HG02610 (cell line): ENCODE data around the gene AGFG2.
A peak's percentile ranks its signal among the peaks of the same experiment; 100 is the strongest.
"Not testable (repeated sequence)": the region's sequence is repeated elsewhere in the genome, so short reads cannot be mapped to it uniquely, and the experiment has no call there.

Experiments used
- ATAC-seq: cut with Tn5 transposase; IDR thresholded peaks from one replicate; pipeline ENCODE4 v1.9.1; 2021; ENCODE audit warnings: mild to moderate bottlenecking, moderate library complexity; ENCODE audit not compliant: unreplicated experiment

The AGFG2 gene

DNA sequence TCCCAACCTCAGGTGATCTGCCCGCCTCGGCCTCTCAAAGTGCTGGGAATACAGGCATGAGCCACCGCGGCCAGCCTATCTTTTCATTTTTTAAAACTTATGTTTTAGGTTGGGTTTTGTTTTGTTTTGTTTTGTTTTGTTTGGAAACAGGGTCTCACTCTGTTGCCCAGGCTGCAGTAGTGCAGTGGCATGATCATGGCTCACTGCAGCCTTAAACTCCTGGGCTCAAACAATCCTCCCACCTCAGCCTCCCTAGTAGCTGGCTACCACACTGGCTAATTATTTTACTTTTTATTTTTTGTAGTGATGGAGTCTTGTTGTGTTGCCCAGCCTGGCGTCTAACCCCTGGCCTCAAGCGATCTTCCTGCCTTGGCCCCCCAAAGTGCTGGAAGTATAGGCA is 19.4 kb upstream of the AGFG2 start:
- no peak for ATAC-seq

DNA sequence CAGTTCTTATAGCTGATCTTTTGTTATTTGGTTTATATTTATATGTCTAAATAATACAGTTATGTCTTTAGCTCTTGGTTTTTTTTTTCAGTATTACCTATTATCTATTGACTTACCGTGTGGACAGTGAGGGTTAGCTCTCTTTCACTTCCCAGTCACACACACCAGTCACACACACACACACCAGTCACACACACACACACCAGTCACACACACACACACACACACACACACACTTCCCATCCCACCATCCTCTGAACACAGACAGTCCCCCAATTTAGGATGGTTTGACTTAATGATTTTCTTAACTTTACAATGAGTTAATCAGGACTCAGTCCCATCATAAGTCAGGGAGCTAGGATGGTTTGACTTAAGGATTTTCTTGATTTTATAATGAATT is 18.9 kb upstream of the AGFG2 start:
- ATAC-seq, result no peak

DNA sequence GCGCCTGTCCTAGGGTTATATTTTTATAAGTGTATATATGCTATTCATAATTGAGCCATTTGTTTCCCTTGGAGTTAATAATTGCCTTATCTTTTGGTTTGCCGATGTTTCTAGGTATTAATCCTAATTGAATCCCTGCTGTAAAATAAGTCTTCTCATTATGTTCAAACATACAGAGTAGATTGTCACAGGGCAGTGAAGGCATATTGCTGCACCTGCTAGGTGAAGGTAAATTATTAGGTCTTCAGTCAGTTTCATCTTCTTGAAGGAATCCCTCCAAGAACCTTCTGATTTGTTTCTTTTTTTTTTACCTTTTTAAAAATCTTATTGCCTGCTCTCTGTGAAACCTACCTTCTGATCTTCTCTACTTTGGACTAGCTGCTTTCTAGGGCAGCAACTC is 17.9 kb upstream of the AGFG2 start:
- ATAC-seq, result no peak

DNA sequence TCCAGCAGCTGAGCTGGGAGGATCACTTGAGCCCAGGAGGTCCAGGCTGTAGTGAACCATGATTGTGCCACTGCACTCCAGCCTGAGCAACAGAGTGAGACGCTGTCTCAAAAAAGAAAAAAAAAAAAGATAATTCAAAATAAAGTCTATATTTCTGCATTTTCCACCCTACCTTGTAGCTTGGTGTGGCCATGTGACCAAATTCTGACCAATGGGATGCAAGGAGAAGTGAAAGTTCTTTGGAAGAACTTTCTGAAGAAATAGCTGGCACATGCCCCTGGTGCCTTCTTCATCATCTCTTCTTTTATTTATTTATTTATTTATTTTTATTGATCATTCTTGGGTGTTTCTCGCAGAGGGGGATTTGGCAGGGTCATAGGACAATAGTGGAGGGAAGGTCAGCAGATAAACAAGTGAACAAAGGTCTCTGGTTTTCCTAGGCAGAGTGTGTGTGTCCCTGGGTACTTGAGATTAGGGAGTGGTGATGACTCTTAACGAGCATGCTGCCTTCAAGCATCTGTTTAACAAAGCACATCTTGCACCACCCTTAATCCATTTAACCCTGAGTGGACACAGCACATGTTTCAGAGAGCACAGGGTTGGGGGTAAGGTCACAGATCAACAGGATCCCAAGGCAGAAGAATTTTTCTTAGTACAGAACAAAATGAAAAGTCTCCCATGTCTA is 17.0 kb upstream of the AGFG2 start:
- ATAC-seq, result not testable (repeated sequence)

DNA sequence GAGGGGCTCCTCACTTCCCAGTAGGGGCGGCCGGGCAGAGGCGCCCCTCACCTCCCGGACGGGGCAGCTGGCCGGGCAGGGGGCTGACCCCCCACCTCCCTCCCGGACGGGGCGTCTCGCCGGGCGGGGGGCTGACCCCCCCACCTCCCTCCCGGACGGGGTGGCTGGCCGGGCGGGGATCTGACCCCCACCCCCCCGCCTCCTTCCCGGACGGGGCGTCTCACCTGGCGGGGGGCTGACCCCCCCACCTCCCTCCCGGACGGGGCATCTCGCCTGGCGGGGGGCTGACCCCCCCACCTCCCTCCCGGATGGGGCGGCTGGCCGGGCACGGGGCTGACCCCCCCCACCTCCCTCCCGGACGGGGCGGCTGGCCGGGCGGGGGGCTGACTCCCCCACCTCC is 15.8 kb upstream of the AGFG2 start:
- not testable (repeated sequence) for ATAC-seq

DNA sequence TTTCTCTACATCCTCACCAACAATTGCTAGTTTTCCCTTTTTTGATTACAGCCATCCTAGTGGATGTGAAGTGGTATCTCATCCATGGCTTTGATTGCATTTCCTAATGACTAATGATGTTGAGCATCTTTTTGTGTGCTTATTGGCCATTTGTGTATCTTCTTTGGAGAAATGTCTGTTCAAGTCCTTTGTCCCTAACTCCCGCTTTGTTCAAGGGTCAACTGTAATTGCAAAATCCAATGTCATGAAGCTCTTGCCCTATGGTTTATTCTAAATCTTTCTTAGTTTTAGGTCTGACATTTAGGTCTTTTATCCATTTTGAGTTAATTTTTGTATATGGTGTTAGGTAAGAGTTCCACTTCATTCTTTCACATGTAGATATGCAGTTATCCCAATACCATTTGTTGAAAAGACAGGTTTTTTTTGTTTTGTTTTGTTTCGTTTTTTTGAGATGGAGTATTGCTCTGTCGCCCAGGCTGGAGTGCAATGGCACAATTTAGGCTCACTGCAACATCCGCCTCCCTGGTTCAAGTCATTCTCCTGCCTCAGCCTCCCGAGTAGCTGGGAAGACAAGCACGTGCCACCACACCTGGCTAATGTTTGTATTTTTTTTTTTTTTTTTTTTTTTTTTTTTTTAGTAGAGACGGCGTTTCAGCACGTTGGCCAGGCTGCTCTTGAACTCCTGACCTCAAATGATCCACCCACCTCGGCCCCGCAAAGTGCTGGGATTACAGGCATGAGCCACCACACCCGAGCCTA is 10.7 kb upstream of the AGFG2 start:
- ATAC-seq, result not testable (repeated sequence)

DNA sequence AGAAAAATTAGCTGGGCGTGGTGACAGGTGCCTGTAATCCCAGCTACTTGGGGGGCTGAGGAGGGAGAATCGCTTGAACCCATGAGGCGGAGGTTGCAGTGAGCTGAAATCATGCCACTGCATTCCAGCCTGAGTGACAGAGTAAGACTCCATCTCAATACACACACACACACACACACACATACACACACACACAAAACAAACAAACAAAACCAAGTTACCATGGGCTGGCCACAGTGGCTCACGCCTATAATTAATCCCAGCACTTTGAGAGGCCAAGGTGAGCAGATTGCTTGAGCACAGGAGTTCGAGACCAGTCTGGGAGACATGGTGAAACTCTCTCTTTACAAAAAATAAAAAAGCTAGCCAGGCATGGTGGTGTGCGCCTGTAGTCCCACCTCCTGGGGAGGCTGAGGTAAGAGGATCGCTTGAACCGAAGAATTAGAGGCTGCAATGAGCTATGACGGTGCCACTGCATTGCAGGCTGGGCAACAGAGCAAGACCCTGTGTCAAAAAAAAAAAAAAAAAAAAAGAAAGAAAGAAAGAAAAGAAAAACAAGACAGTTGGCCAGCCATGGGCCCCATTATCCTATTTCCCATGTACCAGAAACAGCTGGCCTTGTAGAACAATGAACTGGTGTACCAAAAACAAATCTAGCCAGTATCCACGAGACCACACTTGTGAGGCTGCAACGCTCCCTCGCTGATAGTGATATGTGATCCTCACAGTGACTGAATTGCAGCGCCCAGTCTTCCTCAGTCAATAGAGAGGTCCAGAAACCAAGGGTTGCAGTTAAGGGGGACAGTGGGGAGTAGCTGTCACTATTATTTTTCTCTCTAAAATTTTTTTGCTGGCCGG is 6.6 kb upstream of the AGFG2 start:
- ATAC-seq, result no peak

DNA sequence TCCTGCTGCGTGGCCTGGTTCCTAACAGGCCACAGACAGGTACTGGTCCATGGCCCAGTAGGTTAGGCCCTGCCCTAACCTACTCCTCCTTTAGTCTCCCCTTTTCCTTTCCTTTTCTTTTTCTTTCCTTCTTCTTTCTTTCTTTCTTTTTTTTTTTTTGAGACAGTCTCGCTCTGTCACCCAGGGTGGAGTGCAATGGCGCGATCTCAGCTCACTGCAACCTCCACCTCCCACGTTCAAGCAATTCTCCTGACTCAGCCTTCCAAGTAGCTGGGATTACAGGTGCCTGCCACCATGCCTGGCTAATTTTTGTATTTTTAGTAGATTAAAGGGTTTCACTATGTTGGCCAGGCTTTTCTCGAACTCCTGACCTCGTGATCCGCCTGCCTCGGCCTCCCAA is 3.0 kb upstream of the AGFG2 start:
- not testable (repeated sequence) for ATAC-seq

DNA sequence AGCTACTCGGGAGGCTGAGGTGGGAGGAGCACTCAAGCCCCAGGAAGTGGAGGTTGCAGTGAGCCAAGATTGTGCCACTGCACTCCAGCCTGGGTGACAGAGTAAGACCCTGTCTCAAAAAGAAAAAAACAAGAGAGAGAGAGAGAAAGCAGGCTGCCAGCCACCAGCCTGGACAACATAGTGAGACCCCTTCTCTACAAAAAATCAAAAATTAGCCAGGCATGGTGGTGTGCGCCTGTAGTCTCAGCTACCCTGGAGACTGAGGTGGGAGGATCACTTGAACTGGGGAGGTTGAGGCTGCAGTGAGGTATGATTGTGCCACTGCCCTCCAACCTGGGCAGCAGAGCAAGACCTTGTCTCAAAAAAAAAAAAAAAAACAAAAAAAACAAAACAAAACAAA is 2.3 kb upstream of the AGFG2 start:
- not testable (repeated sequence) for ATAC-seq

DNA sequence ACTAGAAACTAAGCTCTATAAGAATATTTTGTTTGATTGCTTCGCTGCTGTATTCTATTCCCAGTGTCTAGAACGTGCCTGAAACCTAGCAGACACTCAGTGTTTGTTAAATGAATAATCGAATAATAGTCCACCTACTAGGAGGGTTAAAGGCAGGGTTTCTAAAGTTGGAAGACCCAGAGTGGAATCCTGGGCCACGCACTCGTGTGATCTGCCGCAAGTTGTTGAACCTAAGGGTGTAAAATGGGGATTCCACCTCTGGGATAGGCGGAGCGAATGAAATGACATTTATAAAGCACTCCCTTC is 702 bp upstream of the AGFG2 start:
- no peak for ATAC-seq

DNA sequence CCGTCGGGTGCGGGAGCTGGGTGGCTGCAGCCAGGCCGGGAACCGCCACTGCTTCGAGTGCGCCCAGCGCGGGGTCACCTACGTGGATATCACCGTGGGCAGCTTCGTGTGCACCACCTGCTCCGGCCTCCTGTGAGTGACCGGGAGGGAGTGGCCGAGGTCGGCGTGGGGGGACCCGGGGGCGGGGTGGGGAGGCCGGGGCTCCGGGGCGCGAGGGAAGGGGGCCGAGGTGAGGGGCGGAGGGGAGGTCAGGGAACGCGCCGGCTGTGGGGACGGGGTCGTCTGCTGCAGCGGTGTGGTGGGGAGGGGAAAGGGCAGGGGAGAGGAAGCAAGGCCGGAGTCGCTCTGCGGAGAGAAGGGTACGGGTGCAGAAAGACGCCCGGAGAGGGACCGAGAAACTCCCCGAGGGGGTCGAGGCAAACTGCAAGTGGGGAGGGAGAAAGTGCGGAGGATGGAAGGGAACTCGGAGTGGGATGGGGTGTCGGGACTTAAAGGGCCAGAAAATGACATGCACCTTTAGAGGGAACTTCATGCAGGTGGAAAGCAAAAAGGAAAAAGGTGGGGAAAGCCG is 518 bp downstream of the AGFG2 start:
- no peak for ATAC-seq

DNA sequence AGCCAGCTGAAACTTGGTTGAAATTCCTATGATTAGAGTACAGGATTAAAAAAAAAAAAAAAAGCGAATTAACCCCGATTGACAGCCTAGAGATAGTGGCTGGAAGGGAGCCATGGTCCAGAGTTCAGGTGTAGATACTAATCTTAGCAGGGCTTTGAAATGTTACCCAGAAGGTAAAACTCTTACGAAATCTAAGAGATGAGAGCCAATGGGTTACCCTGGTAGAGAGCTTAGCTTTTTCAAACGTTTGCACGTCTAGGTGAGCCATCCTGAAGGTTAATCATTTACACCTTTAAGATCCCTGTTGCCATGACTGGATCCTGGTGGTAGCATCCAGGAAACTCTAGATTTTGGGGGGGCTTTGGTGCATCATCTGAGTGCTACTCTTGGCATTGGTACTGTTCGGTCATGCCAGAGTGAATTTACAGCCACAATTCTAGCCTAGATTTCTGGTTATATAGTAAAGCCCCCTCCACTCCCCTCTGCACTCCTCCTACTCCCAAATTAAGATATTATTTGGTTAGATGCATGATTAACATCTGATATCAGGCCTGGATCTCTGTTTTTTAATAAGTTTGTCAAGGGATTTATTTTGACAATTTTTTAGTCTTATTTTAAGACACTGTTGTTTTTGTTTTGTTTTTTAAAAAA is 1.2 kb downstream of the AGFG2 start:
- ATAC-seq, result no peak

DNA sequence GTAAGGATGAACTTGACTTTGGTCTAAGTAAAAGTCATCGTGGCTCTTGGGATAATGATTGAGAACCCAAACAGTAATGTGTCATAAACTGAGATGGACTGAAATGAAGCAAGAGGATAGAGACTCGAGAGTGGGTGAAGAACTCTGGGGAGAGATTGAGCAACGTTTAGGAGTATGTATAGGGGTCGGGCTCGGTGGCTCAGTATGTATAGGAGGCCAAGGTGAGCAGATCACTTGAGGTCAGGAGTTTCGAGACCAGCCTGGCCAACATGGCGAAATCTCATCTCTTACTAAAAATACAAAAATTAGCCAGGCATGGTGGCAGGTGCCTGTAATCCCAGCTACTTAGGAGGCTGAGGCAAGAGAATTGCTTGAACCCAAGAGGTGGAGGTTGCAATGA is 2.3 kb downstream of the AGFG2 start:
- ATAC-seq, result not testable (repeated sequence)

DNA sequence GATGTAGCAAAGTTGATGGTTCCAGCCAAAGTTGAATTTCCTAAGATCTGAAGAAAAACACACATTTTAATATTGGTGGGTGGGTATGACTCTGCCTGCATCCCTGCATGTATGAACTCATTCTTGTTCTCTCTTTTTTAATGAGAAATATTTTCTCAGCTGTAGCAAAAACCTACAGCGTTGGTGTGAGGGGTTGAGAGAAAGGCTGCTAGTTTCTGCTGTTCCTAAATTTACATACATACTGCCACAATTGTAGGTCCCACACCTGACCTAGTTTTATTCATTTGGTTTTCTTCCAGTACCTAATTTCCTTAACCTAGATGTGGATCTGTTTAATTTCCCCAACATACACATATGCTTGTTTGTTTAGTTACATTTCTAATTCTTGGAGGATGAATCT is 4.6 kb downstream of the AGFG2 start:
- no peak for ATAC-seq

DNA sequence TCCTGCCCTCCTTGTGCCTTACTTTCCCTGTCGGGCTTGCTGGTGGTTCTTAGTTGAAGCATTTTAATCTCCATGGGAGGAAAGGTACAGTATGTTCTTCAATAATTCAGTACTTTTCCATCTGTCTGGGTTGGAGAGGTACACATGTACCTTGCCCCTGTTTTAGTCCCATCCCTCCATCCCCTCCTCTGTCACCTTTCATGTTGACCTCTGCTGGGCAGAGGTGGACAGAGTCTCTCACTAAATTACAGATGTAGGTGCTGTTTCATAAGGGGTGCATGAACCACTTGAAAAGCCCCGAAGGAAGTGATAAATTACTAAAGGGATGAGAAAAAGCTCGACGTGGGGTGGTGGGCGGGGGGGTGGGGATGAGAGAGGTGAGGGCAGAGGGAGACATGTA is 5.4 kb downstream of the AGFG2 start:
- no peak for ATAC-seq

DNA sequence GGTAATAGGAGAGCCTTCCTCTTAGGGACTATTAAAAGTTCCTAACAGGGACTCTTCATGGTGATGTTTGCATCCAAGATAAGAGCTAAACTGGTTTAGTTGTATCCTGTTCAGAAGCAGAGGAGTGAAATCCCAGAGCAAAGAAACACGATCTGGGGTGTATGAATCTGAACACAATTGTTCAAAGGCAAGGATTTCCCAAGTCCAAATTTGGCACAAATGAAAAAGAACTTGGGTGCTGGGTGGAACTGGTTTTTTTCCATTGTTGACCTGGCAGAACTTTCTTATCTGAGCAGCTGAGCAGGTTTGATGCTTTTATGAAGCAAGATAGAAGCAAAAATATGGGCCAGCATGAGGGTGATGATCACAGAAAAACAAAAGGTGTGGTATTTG is 6.0 kb downstream of the AGFG2 start:
- no peak for ATAC-seq

DNA sequence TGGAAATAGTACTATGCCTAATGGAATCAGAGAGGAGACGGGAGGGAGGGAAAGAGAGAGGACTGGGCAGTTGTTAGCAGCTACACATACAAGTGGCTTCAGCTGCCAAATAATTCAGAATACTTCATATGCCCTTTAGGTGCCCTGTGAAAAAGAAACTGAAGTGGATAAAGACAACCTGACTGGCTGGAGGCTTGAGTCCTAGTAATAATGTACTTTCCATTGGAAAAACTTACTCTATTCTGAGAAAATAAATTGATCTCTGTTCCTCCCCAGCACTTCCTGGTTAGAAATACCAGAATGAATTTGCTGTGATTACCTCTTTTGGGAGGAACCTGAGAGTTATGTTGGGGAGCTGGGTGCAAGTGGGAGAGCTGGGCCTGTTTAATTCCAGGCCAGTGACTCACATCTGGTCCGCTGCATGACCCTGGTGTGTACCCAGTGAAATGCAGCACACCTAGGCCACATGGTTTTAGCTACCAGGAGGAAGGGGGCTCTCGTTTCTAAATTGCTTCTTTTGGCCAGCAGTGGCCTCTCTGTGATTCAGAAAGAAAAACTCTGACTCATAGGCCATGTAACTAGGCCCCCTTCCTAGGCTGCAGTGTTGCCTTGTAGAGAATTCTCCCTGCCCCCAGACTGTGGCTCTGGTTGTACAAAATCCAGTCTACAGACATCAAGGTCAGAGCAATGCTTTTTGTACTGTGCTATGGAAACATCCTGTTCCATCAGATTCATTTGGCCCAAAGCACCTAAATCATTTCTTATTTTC is 6.5 kb downstream of the AGFG2 start:
- ATAC-seq, result peak; percentile 58

DNA sequence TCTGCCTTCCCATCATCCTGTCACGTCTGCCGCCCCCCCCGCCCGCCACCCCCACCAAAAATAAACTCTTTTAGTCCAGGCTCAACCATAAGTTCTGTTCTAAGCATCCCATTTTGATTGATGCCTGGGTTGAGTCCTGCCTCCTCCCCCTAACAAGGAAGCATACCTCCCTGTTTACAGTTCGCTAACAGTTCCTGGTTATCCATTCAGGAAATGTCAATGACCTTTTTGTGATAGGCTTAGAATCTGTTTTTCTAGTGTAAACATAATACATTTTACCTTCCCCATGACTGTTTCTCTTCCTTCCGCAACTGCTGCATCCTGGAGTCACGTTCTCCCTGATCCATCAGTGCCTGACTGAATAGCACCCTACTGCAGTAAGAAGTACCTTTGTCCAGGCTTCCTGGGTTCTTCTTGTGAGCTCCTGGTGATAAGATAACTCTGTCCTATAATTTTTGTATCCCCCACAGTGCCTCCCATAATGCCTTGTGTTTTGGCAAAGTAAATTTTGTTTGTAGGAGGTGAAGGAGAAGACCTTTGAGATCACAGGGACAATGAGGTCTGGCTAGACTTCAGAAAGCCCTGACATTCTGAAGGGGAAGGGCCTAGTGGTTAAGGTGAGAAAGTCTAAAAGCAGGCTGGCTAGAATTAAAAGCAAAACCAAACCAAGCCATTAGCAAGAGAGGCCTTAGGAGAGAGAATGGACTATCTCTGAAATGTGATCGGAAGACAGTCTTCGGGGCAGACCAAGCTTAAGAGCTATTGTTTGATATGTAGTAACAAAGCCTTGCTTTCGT is 7.3 kb downstream of the AGFG2 start:
- ATAC-seq, result no peak
